Brain microvascular endothelial cell (primary cell): Measurements from ENCODE around the gene KCNIP4.

ENCODE experiments used
- DNase-seq: peaks from one replicate; pipeline ENCODE4 v3.0.0-alpha.2; 2020
- H3K27ac ChIP-seq: fragments of 250-450 bp; sonication (Bioruptor Pico); 2 replicates; pipeline ENCODE4 v1.5.1; 2020; ENCODE audit warnings: mild to moderate bottlenecking, moderate library complexity
- H3K27me3 ChIP-seq: fragments of 250-450 bp; sonication (Bioruptor Pico); replicated peaks from 2 replicates; pipeline ENCODE4 v1.5.1; 2020; ENCODE audit warnings: mild to moderate bottlenecking
- H3K36me3 ChIP-seq: fragments of 250-450 bp; sonication (Bioruptor Pico); replicated peaks from 2 replicates; pipeline ENCODE4 v1.5.1; 2020; ENCODE audit warnings: mild to moderate bottlenecking
- H3K4me3 ChIP-seq: 2 replicates; pipeline ENCODE4 v1.5.1; 2011; ENCODE audit warnings: low read depth, mild to moderate bottlenecking, control low read depth, low read length, moderate library complexity
- in situ Hi-C: cut with HindIII; loops from 2 replicates; pipeline ENCODE4 v1.10.0; 2017; ENCODE audit warnings: low sequenced_read_pairs, low pct_ligation_motif_present
- TF ChIP-seq, protein P1 (sequence below): IDR thresholded peaks from 2 replicates; pipeline ENCODE4 v1.5.1; 2011; ENCODE audit warnings: low read depth, mild to moderate bottlenecking, moderate library complexity, low read length, control low read depth, inconsistent platforms; ENCODE audit errors: missing control alignments

Gene KCNIP4

DNA sequence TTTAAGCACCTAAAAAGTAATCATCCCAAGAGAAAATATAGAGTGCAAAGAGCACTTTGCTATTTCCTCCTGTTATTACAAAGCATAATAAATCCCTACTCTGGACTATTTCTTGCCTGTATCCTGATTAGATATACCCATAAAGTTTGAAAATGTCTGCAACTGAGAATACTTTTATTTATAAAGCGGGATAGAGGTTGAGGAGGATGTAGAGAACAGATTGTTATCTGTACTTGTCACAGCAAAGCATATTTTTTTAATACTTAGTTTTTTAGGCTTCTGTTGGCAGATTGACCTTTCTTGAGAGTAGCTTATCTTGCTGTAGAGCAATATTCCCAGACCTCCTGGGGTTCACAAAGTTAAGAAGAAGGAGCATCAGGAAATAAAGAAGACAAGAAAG, 396.1 kb downstream of the KCNIP4 start:
- Histone ChIP-seq H3K36me3 (no peaks in the 10 kb centered on the region), H3K4me3 (no peak overlapping the region), H3K27me3 (no peaks in the 10 kb centered on the region), H3K27ac (no peak overlapping the region)
- TF ChIP-seq, protein P1, sequence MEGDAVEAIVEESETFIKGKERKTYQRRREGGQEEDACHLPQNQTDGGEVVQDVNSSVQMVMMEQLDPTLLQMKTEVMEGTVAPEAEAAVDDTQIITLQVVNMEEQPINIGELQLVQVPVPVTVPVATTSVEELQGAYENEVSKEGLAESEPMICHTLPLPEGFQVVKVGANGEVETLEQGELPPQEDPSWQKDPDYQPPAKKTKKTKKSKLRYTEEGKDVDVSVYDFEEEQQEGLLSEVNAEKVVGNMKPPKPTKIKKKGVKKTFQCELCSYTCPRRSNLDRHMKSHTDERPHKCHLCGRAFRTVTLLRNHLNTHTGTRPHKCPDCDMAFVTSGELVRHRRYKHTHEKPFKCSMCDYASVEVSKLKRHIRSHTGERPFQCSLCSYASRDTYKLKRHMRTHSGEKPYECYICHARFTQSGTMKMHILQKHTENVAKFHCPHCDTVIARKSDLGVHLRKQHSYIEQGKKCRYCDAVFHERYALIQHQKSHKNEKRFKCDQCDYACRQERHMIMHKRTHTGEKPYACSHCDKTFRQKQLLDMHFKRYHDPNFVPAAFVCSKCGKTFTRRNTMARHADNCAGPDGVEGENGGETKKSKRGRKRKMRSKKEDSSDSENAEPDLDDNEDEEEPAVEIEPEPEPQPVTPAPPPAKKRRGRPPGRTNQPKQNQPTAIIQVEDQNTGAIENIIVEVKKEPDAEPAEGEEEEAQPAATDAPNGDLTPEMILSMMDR: no peak
- in situ Hi-C loops: no loop called here
- peak; percentile 1 for DNase-seq

DNA sequence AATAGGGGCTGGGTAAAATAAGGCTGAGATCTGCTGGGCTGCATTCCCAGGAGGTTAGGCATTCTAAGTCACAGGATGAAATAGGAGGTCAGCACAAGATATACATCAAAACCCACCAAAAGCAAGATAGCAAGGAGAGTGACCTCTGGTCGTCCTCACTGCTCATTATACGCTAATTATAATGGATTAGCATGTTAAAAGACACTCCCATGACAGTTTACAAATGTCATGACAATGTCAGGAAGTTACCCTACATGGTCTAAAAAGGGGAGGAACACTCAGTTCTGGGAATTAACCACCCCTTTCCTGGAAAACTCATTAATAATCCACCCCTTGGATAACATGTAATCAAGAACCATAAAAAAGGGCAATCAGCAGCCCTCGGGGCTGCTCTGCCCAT, 403.6 kb downstream of the KCNIP4 start:
- no peaks in the 10 kb centered on the region for H3K36me3 ChIP-seq
- DNase-seq: no peak
- no peak overlapping the region for H3K4me3 ChIP-seq
- H3K27me3 ChIP-seq: no peaks in the 10 kb centered on the region
- no peak overlapping the region for H3K27ac ChIP-seq
- in situ Hi-C loops: no loop called here
- TF ChIP-seq, protein P1: no peak

DNA sequence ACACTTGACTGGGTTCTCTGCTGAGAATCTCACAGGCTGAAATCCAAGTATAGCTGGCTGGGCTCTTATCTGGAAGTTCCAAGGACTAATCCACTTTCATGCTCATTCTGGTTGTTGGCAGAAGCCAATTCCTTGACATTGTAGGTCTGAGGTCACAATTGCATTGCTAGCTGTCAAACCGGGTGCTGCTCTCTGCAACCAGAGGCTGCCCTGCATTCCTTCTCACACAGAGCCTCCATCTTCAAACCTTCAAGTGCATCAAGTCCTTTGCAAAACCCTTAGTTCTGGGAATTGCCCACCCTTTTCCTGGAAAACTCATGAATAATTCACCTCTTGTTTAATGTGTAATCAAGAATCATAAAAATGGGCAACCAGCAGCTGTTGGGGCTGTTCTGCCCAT, 404.2 kb downstream of the KCNIP4 start:
- no peak overlapping the region for H3K4me3 ChIP-seq
- DNase-seq: no peak
- in situ Hi-C loops: no loop called here
- H3K27ac ChIP-seq: no peak overlapping the region
- H3K27me3 ChIP-seq: no peaks in the 10 kb centered on the region
- TF ChIP-seq, protein P1: no peak
- no peaks in the 10 kb centered on the region for H3K36me3 ChIP-seq

DNA sequence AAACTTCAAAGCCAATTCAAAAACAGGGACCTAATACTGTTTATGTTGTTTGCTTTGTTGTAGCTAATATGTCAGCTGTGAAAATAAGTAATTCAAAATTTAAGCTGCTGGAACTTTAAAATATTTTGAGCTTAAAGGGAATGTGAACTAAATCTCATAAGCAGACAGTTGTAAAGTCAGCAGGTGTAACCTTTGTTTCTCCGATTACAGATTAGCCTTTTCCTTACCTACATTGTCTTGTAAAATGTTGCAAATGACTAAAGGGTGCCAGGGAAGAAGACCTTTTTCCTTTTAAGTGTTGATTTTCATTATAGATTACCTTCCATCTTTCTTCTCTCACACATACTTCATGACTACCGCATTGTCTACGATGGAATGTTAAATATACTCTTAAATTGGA, 405.1 kb downstream of the KCNIP4 start:
- Histone ChIP-seq H3K36me3 (no peaks in the 10 kb centered on the region), H3K27ac (no peak overlapping the region), H3K27me3 (no peaks in the 10 kb centered on the region), H3K4me3 (no peak overlapping the region)
- TF ChIP-seq, protein P1: no peak
- no peak for DNase-seq
- in situ Hi-C loops: no loop called here

DNA sequence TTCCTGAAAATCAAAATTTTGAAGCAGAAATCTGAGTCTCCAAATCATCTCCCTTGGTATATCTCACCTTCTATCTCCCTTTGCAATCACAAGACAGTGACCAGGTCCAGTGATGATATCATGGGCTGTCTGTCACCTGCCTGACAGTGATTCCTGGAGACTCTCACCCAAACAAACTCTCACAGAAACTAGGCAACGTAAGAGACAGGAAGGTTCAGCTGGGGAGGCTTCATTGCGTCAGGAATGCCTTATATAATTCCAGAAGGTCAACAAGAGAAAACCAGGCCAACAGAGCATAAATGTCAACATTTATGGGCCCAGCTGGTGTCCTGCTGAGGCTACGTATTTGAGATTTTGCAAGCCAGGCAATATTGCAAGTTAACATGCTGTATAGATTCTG, 412.7 kb downstream of the KCNIP4 start:
- TF ChIP-seq, protein P1: no peak
- Histone ChIP-seq H3K4me3 (no peak overlapping the region), H3K27ac (no peak overlapping the region), H3K27me3 (no peaks in the 10 kb centered on the region), H3K36me3 (no peaks in the 10 kb centered on the region)
- no peak for DNase-seq
- in situ Hi-C loops: no loop called here

DNA sequence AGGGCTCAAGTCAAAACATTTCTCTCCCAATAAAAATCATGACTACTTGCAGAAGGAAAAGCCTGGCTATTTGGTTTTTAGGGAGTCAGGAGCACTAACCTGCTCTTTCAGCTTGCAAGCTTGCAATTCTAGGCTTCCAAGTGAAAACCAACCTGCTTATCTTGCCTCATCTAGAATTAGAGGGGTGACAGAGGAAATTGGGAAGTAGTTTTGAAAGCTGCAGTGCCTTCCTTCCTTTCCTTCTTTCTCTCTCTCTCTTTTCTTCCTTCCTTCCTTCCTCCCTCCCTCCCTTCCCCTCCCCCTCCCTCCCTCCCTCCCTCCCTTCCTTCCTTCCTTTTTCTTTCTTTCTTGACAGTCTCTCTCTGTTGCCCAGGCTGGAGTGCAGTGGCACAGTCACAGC, 417.5 kb downstream of the KCNIP4 start:
- in situ Hi-C loops: no loop called here
- no peak overlapping the region for H3K4me3 ChIP-seq
- TF ChIP-seq, protein P1: no peak
- no peak overlapping the region for H3K27ac ChIP-seq
- H3K36me3 ChIP-seq: no peaks in the 10 kb centered on the region
- DNase-seq: no peak
- no peaks in the 10 kb centered on the region for H3K27me3 ChIP-seq
